Measurements from ENCODE around the gene ERF.

GRCh38 chr19:42245231-42245630, 9.7 kb downstream of the ERF start:
- no peak for TF ChIP-seq YY1 (IDR thresholded peaks at IDR 0.05; ENCODE audit: insufficient read depth, insufficient read length)
- TF ChIP-seq SUZ12 (IDR thresholded peaks at IDR 0.05; ENCODE audit: extremely low read depth, insufficient read depth, insufficient read length) = no peak

Measured in NT2/D1 (cell line).